Pancreas (tissue), 10 donors: Measurements from ENCODE around the gene PDE3B. TPM values are rescaled to one million over a fixed set of nuclear protein-coding genes. Genes with fewer than 3 reads are reported as not detected.
"Not testable (repeated sequence)": the region's sequence is repeated elsewhere in the genome, so short reads cannot be mapped to it uniquely, and the experiment has no call there.

ENCODE experiments used
- ATAC-seq, 4 donors: fragments of 200-7000 bp; cut with Tn5 transposase; one replicate each; pipeline versions ENCODE4 v1.8.0 to v1.9.1; 2020; ENCODE audit warnings: mild to moderate bottlenecking in 4 of 4, moderate library complexity in 4 of 4
- DNase-seq, 6 donors: peaks; one replicate each; pipeline ENCODE4 v3.0.0-alpha.2; 2020
- FAIRE-seq: peaks from 2 replicates; lab custom pipeline; 2012; peaks lifted over from hg19 to GRCh38; lab: Jason Lieb, UNC
- H3K27ac ChIP-seq, 4 donors: fragments of 200-600 bp; sonication (generic); 1 replicate in 3 of 4; 2 replicates in 1 of 4; pipeline versions ENCODE4 v1.5.0 to v1.8.0; 2020
- H3K27me3 ChIP-seq, 4 donors: fragments of 200-600 bp; one replicate each; pipeline ENCODE4 v1.8.0; 2021
- H3K36me3 ChIP-seq, 3 donors: fragments of 200-600 bp; sonication (generic) in 1 of 3; one replicate each; pipeline versions ENCODE4 v1.5.0 to v1.8.0; 2020 to 2021
- H3K4me1 ChIP-seq, 3 donors: fragments of 200-600 bp; one replicate each; pipeline ENCODE4 v1.8.0; 2021
- H3K4me3 ChIP-seq, 4 donors: fragments of 200-600 bp; sonication (generic) in 2 of 4; one replicate each; pipeline versions ENCODE4 v1.5.0 to v1.8.0; 2020 to 2021
- H3K9me3 ChIP-seq, 4 donors: fragments of 200-600 bp; one replicate each; pipeline ENCODE4 v1.8.0; 2021
- WGBS, 2 donors: extraction: QIAGEN DNeasy Blood & Tissue Kit; methylation state at CpG; one replicate each; pipeline ENCODE4 v1.1.7; 2013; 5-methylcytosine and 5-hydroxymethylcytosine counted together
- intact Hi-C, 3 donors: fragments of 100-400 bp; cut with DNase I; formaldehyde crosslinking; loops; one replicate each; pipeline versions ENCODE4 v1.11.1 to v1.14.2; 2022
- polyA plus RNA-seq, 2 donors: library from polyadenylated mRNA; stranded (reverse); fragments of 200-250 nt; gene quantifications; one replicate each; pipeline ENCODE4 v1.2.3, GENCODE V29; 2013
- total RNA-seq, 6 donors: library from RNA; stranded (reverse); fragmentation: NEBNext Ultra II Directional in 4 of 6; extraction: Animal tissue kit (Norgen Biotek cat#: 25700) in 4 of 6; gene quantifications; one replicate each; pipeline versions ENCODE4 v1.2.1 to v1.2.4, GENCODE V29; 2021 to 2023
- TF ChIP-seq, protein P1 (sequence below), 4 donors: fragments of 200-600 bp; sonication (generic) in 3 of 4; IDR thresholded peaks; one replicate each; pipeline versions ENCODE4 v1.5.0 to v1.8.0; 2021; ENCODE audit warnings: antibody characterized with exemption in 4 of 4
- donor health status: healthy with polysubstance abuse.
- donor health status: DM: no; HTN: no; CAD: no; lungs with moderate emphysema.
- donor health status: DM: no; HTN: no; CAD: no.
- donor health status: control.
- donor health status: control.
- donor health status: Bipolar disorder and iron deficiency.
- donor health status: DM: yes; HTN: yes; CAD: no.
- donor health status: DM: no; HTN: no; CAD: no.
- donor health status: DM: no; HTN: no; CAD: no.
- donor health status: DM: yes; HTN: yes; CAD: no.

PDE3B gene
- total and polyA plus RNA-seq, 8 donors, result 5.1 to 14.1 (median 9.6) TPM

DNA sequence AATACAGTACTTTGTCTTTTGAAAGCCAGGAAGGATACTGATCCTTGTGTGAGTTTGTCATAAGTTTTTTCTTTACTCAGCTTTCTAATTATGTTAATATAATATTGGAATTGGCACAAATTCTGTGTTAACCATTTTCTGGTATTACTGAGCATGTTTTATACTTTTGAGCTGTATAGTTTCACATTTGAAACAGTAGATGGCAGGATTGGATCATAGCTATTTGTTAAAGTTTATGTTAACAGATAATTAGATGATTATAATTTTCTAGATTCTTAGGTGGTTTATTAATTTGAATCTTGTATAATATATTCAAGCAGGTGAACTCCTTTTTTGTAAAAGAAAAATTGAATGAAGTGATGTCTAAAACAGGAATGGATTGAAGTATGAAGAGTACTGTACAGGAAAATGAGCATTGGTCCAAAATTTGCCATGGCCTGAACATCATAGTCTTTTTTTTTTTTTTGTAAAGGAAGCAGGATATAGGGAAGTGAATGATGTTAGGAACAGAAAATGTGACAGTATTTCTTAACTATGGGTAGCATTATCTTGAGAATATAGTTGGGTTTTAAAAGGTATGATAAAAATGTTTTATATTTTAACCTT lies 146.4 kb downstream of the PDE3B start:
- no peaks in the 10 kb centered on the region for H3K27me3 ChIP-seq
- no peaks in the 10 kb centered on the region for H3K9me3 ChIP-seq
- intact Hi-C loops, result loop anchor here in 1 of 3 donors (10.0 kb wide), 1 partner anchor 115 kb away; no protein-coding TSS in a partner anchor
- H3K4me3 ChIP-seq, result no peak overlapping the region
- H3K27ac ChIP-seq, result no peak overlapping the region
- DNase-seq, result no peak
- H3K4me1 ChIP-seq, result peaks cover 0 to 7% (median 0%) of the 10 kb centered on the region in 3 donors
- TF ChIP-seq, protein P1, sequence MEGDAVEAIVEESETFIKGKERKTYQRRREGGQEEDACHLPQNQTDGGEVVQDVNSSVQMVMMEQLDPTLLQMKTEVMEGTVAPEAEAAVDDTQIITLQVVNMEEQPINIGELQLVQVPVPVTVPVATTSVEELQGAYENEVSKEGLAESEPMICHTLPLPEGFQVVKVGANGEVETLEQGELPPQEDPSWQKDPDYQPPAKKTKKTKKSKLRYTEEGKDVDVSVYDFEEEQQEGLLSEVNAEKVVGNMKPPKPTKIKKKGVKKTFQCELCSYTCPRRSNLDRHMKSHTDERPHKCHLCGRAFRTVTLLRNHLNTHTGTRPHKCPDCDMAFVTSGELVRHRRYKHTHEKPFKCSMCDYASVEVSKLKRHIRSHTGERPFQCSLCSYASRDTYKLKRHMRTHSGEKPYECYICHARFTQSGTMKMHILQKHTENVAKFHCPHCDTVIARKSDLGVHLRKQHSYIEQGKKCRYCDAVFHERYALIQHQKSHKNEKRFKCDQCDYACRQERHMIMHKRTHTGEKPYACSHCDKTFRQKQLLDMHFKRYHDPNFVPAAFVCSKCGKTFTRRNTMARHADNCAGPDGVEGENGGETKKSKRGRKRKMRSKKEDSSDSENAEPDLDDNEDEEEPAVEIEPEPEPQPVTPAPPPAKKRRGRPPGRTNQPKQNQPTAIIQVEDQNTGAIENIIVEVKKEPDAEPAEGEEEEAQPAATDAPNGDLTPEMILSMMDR (IDR thresholded peaks at IDR 0.05), result peak in 1 of 4 donors; percentile 27
- H3K36me3 ChIP-seq, result no peaks in the 10 kb centered on the region
- peak; percentile 86 for FAIRE-seq
- ATAC-seq, result peak in 2 of 4 donors; percentile 38 to 51

DNA sequence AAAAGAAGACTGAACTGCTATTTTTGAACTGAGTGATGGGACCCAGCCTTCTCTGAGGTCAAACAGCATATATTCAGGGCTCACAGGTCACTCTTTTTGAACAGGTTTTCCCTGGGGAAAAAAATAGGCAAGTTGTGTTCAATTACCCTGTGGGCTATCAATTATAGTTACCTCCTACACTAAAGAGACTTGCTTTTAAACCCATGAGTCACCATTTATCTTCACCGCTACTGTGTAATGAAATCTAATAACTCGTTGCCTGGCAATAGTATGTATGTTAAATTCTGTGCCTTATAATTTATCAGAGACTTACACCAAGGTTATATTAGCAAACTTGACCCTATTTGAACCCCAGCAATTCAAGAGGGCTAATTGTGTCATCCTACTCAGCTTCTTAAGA lies 149.9 kb downstream of the PDE3B start:
- WGBS, 2 donors, result 71 to 72% methylated on average over 2 of the region's 2 CpGs
- no peaks in the 10 kb centered on the region for H3K9me3 ChIP-seq
- H3K4me1 ChIP-seq, result no peaks in the 10 kb centered on the region
- H3K27ac ChIP-seq, result no peak overlapping the region
- intact Hi-C loops, result loop anchor here in 1 of 3 donors (10.0 kb wide), 1 partner anchor 111 kb away; no protein-coding TSS in a partner anchor
- no peaks in the 10 kb centered on the region for H3K36me3 ChIP-seq
- no peaks in the 10 kb centered on the region for H3K27me3 ChIP-seq
- TF ChIP-seq, protein P1 (IDR thresholded peaks at IDR 0.05), result no peak
- no peak for DNase-seq
- no peak overlapping the region for H3K4me3 ChIP-seq
- peak in 1 of 4 donors; percentile 34 for ATAC-seq
- no peak for FAIRE-seq

DNA sequence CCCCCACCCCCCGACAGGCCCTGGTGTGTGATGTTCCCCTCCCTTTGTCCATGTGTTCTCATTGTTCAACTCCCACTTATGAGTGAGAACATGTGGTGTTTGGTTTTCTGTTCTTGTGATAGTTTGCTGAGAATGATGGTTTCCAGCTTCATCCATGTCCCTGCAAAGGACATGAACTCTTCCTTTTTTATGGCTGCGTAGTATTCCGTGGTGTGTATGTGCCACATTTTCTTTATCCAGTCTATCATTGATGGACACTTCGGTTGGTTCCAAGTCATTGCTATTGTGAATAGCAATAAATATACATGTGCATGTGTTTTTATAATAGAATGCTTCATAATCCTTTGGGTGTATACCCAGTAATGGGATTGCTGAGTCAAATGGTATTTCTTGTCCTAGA lies 152.4 kb downstream of the PDE3B start:
- not testable (repeated sequence) for H3K27me3 ChIP-seq, H3K9me3 ChIP-seq, H3K27ac ChIP-seq, H3K4me1 ChIP-seq, DNase-seq, FAIRE-seq, H3K4me3 ChIP-seq, ATAC-seq, H3K36me3 ChIP-seq
- 92 to 95% methylated on average over 4 of the region's 4 CpGs for WGBS, 2 donors
- intact Hi-C loops, result loop anchor here in 1 of 3 donors (10.0 kb wide), 1 partner anchor 109 kb away; no protein-coding TSS in a partner anchor

DNA sequence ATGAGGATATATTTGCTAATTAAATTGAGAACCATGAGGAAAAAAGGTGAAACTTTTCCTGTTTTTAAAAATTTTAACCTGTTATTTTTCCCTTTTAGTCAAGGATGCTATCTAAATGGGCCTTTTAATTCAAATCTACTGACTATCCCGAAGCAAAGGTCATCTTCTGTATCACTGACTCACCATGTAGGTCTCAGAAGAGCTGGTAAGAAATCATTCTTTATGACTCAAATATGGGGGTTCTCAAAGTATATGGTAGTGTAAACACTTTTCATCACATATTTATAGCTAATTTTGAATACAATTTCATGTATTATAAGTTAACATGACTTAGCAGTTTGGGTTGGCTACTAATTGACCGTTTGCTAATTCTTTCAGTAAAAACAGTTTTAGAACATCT lies 160.2 kb downstream of the PDE3B start:
- no peaks in the 10 kb centered on the region for H3K27me3 ChIP-seq
- intact Hi-C loops, result no loop called here
- H3K36me3 ChIP-seq, result no peaks in the 10 kb centered on the region
- no peaks in the 10 kb centered on the region for H3K4me1 ChIP-seq
- H3K9me3 ChIP-seq, result no peaks in the 10 kb centered on the region
- TF ChIP-seq, protein P1 (IDR thresholded peaks at IDR 0.05), result no peak
- FAIRE-seq (no peak), ATAC-seq (no peak), DNase-seq (no peak)
- no peak overlapping the region for H3K4me3 ChIP-seq
- 95 to 97% methylated on average over 2 of the region's 2 CpGs for WGBS, 2 donors
- no peak overlapping the region for H3K27ac ChIP-seq

DNA sequence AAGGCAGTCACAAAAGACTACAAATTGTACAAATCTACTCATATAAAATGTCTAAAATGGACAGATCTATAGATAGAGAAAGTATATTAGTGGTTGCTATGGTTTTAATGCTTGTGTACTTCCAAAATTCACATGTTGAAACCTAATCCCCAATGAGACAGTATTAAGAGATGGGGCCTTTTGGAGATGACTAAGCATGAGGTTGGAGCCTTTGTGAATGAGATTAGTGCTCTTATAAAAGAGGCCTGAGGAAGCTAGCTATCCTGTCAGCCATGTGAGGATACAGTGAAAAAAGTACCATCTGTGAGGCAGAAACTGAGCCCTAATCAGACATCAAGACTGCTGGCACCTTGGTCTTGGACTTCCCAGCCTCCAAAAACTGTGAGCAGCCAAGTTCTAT lies 165.9 kb downstream of the PDE3B start:
- Histone ChIP-seq H3K4me1 (no peaks in the 10 kb centered on the region), H3K9me3 (no peaks in the 10 kb centered on the region), H3K4me3 (no peak overlapping the region), H3K27ac (no peak overlapping the region), H3K27me3 (no peaks in the 10 kb centered on the region), H3K36me3 (no peaks in the 10 kb centered on the region)
- FAIRE-seq, result no peak
- TF ChIP-seq, protein P1 (IDR thresholded peaks at IDR 0.05), result no peak
- ATAC-seq, result no peak
- no peak for DNase-seq
- intact Hi-C loops, result no loop called here
